ENCODE results near the gene NKAPL. TPM values are rescaled to one million over a fixed set of nuclear protein-coding genes. Genes with fewer than 3 reads are reported as not detected.
A peak's percentile ranks its signal among the peaks of the same experiment; 100 is the strongest.

The NKAPL gene
- polyA plus RNA-seq, 1 donor (not counting 4 experiments of a cell fraction or from before 2014, with no cell fraction given) = 0.35 TPM

DNA sequence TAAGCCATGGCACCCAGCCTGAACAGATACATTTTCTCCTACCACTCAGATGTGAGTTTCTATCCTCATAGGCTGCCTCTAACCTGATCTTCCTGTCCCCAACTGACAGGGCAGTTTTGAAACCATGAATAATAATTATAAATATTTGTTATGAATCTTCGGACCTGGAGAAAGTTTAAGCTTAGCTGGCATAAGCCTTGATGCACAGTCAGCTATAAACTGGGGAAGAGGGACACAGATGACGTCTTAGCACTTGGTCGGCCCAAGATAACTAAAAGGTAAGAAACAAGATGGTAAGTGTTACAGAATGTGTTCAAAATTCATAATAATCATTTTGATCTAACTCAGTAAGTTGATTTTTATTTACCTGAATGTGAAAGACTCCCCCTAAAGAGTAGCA, 15.2 kb upstream of the NKAPL start:
- H3K79me2 ChIP-seq (ENCODE audit: control insufficient read depth, insufficient read depth, low read length) = no peaks in the 10 kb centered on the region
- TF ChIP-seq EZH2 (IDR thresholded peaks at IDR 0.05; ENCODE audit: low read length) = no peak
- TF ChIP-seq CTCF (optimal IDR thresholded peaks at IDR 0.05 in 1 of 3, IDR thresholded peaks at IDR 0.05 in 1 of 3, conservative IDR thresholded peaks at IDR 0.05 in 1 of 3; ENCODE audit: extremely low read depth in 1 of 3, insufficient read depth in 2 of 3, low read length in 3 of 3) = no peak
- H3K4me2 ChIP-seq (ENCODE audit: control insufficient read depth, extremely low read depth, insufficient read depth, low read depth, low read length) = no peak overlapping the region
- no peaks in the 10 kb centered on the region for H3K27me3 ChIP-seq (ENCODE audit: control insufficient read depth, extremely low read depth, insufficient read depth, low read length)
- H3K27ac ChIP-seq (ENCODE audit: control insufficient read depth, insufficient read depth, low read length) = no peak overlapping the region
- dilution Hi-C loops (cut with MboI; ENCODE audit: extremely low pct_ligation_motif_present, low sequenced_read_pairs) = no loop called here
- no peaks in the 10 kb centered on the region for H3K9me3 ChIP-seq (ENCODE audit: control insufficient read depth, low read depth, low read length)
- H3K4me1 ChIP-seq (ENCODE audit: control insufficient read depth, extremely low read depth, insufficient read depth, low read length) = no peaks in the 10 kb centered on the region
- no peak overlapping the region for H3K9ac ChIP-seq (ENCODE audit: control insufficient read depth, extremely low read depth, insufficient read depth, low read length)
- DNase-seq (ENCODE audit: low read depth, low spot score) = no peak
- H3K36me3 ChIP-seq (ENCODE audit: control insufficient read depth in 2 of 2, extremely low read depth in 1 of 2, insufficient read depth in 2 of 2, low read length in 2 of 2) = peaks cover 9% of the 10 kb centered on the region in 2 experiments
- H3K9me1 ChIP-seq (ENCODE audit: control insufficient read depth, extremely low read depth, insufficient read depth, low read length) = no peaks in the 10 kb centered on the region
- no peaks in the 10 kb centered on the region for H4K20me1 ChIP-seq (ENCODE audit: control insufficient read depth, extremely low read depth, insufficient read depth, low read length)
- no peak overlapping the region for H2AFZ ChIP-seq (ENCODE audit: control insufficient read depth, low read length)
- no peak for FAIRE-seq
- H3K4me3 ChIP-seq (ENCODE audit: control insufficient read depth in 2 of 3, extremely low read depth in 1 of 3, insufficient read depth in 2 of 3, low read depth in 1 of 3, low read length in 3 of 3) = no peak overlapping the region

DNA sequence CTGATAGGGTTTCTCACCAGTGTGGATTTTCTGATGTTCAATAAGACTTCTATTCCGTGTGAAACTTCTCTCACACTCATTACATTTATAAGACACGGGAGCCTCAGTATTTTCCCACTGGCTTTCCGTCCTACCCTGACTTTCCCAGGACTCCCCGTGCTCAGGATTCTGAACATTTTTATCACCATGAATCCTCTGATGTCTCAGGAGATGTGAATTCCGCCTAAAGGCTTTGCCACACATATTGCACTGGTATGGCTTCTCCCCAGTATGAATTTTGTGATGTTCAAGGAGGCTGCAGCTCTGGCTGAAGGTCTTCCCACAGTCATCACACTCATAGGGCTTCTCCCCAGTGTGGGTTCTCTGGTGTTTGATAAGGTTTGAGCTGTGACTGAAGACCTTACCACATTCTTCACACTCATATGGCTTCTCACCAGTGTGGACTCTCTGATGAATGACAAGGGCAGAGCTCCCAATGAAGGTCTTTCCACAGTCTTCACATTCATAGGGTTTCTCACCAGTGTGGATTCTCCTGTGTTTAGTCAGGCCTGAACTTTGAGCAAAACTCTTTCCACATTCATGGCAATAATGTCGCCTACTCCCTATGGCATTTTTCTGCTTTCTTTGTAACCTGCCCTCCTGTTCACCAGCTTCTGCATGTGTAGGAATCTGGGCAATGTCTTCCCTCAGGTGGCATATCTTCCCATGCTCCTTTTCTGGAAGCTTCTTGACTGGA, 13.7 kb upstream of the NKAPL start:
- Histone ChIP-seq H3K4me2 (ENCODE audit: control insufficient read depth, extremely low read depth, insufficient read depth, low read depth, low read length) (no peak overlapping the region), H3K9me3 (ENCODE audit: control insufficient read depth, low read depth, low read length) (no peaks in the 10 kb centered on the region), H3K36me3 (ENCODE audit: control insufficient read depth in 2 of 2, extremely low read depth in 1 of 2, insufficient read depth in 2 of 2, low read length in 2 of 2) (peaks cover 9% of the 10 kb centered on the region in 2 experiments), H3K9ac (ENCODE audit: control insufficient read depth, extremely low read depth, insufficient read depth, low read length) (no peak overlapping the region), H3K4me3 (ENCODE audit: control insufficient read depth in 2 of 3, extremely low read depth in 1 of 3, insufficient read depth in 2 of 3, low read depth in 1 of 3, low read length in 3 of 3) (no peak overlapping the region), H3K27me3 (ENCODE audit: control insufficient read depth, extremely low read depth, insufficient read depth, low read length) (no peaks in the 10 kb centered on the region), H3K79me2 (ENCODE audit: control insufficient read depth, insufficient read depth, low read length) (peaks cover 2% of the 10 kb centered on the region), H3K9me1 (ENCODE audit: control insufficient read depth, extremely low read depth, insufficient read depth, low read length) (no peaks in the 10 kb centered on the region), H2AFZ (ENCODE audit: control insufficient read depth, low read length) (no peak overlapping the region), H4K20me1 (ENCODE audit: control insufficient read depth, extremely low read depth, insufficient read depth, low read length) (no peaks in the 10 kb centered on the region), H3K4me1 (ENCODE audit: control insufficient read depth, extremely low read depth, insufficient read depth, low read length) (peaks cover under 1% of the 10 kb centered on the region), H3K27ac (ENCODE audit: control insufficient read depth, insufficient read depth, low read length) (no peak overlapping the region)
- dilution Hi-C loops (cut with MboI; ENCODE audit: extremely low pct_ligation_motif_present, low sequenced_read_pairs) = no loop called here
- DNase-seq (ENCODE audit: low read depth, low spot score) (no peak), FAIRE-seq (peak; percentile 17)
- TF ChIP-seq CTCF (optimal IDR thresholded peaks at IDR 0.05 in 1 of 3, IDR thresholded peaks at IDR 0.05 in 1 of 3, conservative IDR thresholded peaks at IDR 0.05 in 1 of 3; ENCODE audit: extremely low read depth in 1 of 3, insufficient read depth in 2 of 3, low read length in 3 of 3) (no peak), EZH2 (IDR thresholded peaks at IDR 0.05; ENCODE audit: low read length) (no peak)
